Adrenal gland (tissue), 12 donors: ENCODE results near the gene SLC4A9. TPM values are rescaled to one million over a fixed set of nuclear protein-coding genes. Genes with fewer than 3 reads are reported as not detected.
A peak's percentile ranks its signal among the peaks of the same experiment; 100 is the strongest.

Experiments
- DNase-seq, 7 donors: peaks; one replicate each; pipeline ENCODE4 v3.0.0-alpha.2; 2019 to 2020
- H3K27ac ChIP-seq, 5 donors: fragments of 200-600 bp; sonication (generic) in 4 of 5; 1 replicate in 3 of 5; 2 replicates in 2 of 5; pipeline versions ENCODE4 v1.5.1 to v1.8.0; 2016 to 2020; ENCODE audit warnings: mild to moderate bottlenecking in 1 of 5
- H3K27me3 ChIP-seq: fragments of 200-600 bp; 2 replicates; pipeline ENCODE4 v1.8.0; 2021
- H3K36me3 ChIP-seq, 2 donors: fragments of 200-600 bp; replicated peaks in 1 of 2; 1 replicate in 1 of 2; 2 replicates in 1 of 2; pipeline versions ENCODE4 v1.5.1 to v1.8.0; 2018 to 2022
- H3K4me1 ChIP-seq, 2 donors: fragments of 200-600 bp; replicated peaks in 1 of 2; 1 replicate in 1 of 2; 2 replicates in 1 of 2; pipeline versions ENCODE4 v1.5.1 to v1.8.0; 2018 to 2021
- H3K4me3 ChIP-seq, 4 donors: fragments of 200-600 bp; sonication (generic) in 3 of 4; one replicate each; pipeline ENCODE4 v1.5.1; 2016 to 2018
- H3K9me3 ChIP-seq, 3 donors: fragments of 200-600 bp; sonication (generic) in 1 of 3; replicated peaks in 1 of 3; 1 replicate in 2 of 3; 2 replicates in 1 of 3; pipeline versions ENCODE4 v1.5.1 to v1.8.0; 2016 to 2021
- POLR2A ChIP-seq, 2 donors: fragments of 450-650 bp; IDR thresholded peaks; one replicate each; pipeline ENCODE4 v1.6.1; 2017; ENCODE audit warnings: antibody characterized with exemption in 2 of 2, mild to moderate bottlenecking in 2 of 2, moderate library complexity in 1 of 2
- WGBS, 4 donors: extraction: QIAGEN DNeasy Blood & Tissue Kit in 2 of 4; methylation state at CpG; one replicate each; pipeline versions ENCODE4 v1.1.5 to v1.1.7; 2013 to 2017; 5-methylcytosine and 5-hydroxymethylcytosine counted together
- intact Hi-C, 2 donors: fragments of 100-400 bp; cut with DNase I; formaldehyde crosslinking; loops; one replicate each; pipeline versions ENCODE4 v1.14.1 to v1.15.0; 2022 to 2023
- polyA plus RNA-seq, 3 donors: library from polyadenylated mRNA; stranded (reverse); fragments of 200-250 nt in 2 of 3; fragments of 350-450 nt in 1 of 3; fragmentation: Illumina TruSeq in 1 of 3; extraction: RNeasy Lipid Tissue Mini Kit (QIAGEN cat#74804) in 1 of 3; gene quantifications; one replicate each; pipeline ENCODE4 v1.2.3, GENCODE V29; 2013 to 2014
- total RNA-seq, 9 donors: library from RNA; depleted of rRNA in 4 of 9; stranded (reverse); fragments of >200 nt in 4 of 9; fragments of 120-200 nt in 1 of 9; fragmentation: NEBNext Ultra II Directional in 1 of 9; extraction: Animal tissue kit (Norgen Biotek cat#: 25700) in 1 of 9; gene quantifications; one replicate each; pipeline versions ENCODE4 v1.1.0 to v1.2.4, GENCODE V29; 2013 to 2023
- TF ChIP-seq, protein P1 (sequence below), 6 experiments: fragments of 450-650 bp in 4 of 6; fragments of 200-600 bp in 2 of 6; sonication (generic) in 1 of 6; IDR thresholded peaks; 1 replicate in 5 of 6; 2 replicates in 1 of 6; pipeline versions ENCODE4 v1.5.1 to v1.8.0; 2016 to 2021; ENCODE audit warnings: antibody characterized with exemption in 6 of 6, mild to moderate bottlenecking in 2 of 6, moderate library complexity in 1 of 6
- donor health status: healthy with polysubstance abuse.
- donor health status: Bipolar disorder and iron deficiency.
- donor health status: DM: yes; HTN: yes; CAD: no.
- donor health status: DM: no; HTN: no; CAD: no.
- donor health status: DM: no; HTN: no; CAD: no.
- donor health status: DM: yes; HTN: yes; CAD: no.

SLC4A9 gene
- total and polyA plus RNA-seq, 12 donors, result 0.13 to 0.32 TPM; not detected in 10

DNA sequence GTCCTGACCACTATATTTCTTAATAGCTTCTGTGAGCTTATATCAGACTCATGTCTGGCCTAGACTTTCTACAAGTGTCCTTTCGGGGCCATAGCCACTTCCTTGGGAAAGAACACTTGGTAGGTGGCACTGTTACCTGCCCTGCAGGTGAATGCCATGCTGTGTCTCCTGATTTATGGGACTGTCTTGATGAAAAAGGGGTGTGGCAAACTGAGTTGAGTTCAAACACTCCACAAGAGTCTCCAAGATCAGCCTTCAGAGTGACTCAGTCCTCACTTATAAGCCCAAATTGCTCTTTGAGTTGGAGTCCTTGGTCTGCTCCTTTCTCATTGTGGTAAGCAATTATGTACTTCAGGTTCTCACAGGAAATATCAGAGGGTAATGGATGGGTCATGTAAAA lies 31.7 kb downstream of the SLC4A9 start:
- no peak for DNase-seq
- Histone ChIP-seq H3K27me3 (no peaks in the 10 kb centered on the region), H3K4me3 (no peak overlapping the region), H3K36me3 (no peaks in the 10 kb centered on the region), H3K27ac (no peak overlapping the region), H3K9me3 (no peaks in the 10 kb centered on the region), H3K4me1 (no peaks in the 10 kb centered on the region)
- TF ChIP-seq POLR2A (IDR thresholded peaks at IDR 0.05), result no peak
- TF ChIP-seq, protein P1, sequence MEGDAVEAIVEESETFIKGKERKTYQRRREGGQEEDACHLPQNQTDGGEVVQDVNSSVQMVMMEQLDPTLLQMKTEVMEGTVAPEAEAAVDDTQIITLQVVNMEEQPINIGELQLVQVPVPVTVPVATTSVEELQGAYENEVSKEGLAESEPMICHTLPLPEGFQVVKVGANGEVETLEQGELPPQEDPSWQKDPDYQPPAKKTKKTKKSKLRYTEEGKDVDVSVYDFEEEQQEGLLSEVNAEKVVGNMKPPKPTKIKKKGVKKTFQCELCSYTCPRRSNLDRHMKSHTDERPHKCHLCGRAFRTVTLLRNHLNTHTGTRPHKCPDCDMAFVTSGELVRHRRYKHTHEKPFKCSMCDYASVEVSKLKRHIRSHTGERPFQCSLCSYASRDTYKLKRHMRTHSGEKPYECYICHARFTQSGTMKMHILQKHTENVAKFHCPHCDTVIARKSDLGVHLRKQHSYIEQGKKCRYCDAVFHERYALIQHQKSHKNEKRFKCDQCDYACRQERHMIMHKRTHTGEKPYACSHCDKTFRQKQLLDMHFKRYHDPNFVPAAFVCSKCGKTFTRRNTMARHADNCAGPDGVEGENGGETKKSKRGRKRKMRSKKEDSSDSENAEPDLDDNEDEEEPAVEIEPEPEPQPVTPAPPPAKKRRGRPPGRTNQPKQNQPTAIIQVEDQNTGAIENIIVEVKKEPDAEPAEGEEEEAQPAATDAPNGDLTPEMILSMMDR (IDR thresholded peaks at IDR 0.05), result no peak
- intact Hi-C loops, result loop anchor here in 1 of 2 donors (10.0 kb wide), 1 partner anchor 143 kb away; no protein-coding TSS in a partner anchor
- 92 to 100% (median 94%) methylated on average over 1 of the region's 1 CpG for WGBS, 4 donors

DNA sequence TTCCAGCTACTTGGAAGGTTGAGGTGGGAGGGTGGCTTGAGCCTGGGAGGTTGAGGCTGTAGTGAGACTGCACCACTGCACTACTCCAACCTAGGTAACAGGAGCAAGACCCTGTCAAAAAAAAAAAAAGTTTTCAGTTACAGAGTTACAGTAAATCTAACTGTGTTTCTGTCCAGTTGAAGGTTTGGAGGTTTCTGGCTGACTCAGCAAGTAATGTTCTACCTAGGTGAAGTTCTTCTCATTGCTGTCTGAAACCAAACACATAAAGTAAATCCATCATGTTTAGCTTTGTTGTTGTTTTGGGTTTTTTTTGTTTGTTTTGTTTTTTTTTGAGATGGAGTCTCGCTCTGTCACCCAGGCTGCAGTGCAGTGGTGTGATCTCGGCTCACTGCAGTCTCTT lies 33.7 kb downstream of the SLC4A9 start:
- no peak overlapping the region for H3K27ac ChIP-seq

DNA sequence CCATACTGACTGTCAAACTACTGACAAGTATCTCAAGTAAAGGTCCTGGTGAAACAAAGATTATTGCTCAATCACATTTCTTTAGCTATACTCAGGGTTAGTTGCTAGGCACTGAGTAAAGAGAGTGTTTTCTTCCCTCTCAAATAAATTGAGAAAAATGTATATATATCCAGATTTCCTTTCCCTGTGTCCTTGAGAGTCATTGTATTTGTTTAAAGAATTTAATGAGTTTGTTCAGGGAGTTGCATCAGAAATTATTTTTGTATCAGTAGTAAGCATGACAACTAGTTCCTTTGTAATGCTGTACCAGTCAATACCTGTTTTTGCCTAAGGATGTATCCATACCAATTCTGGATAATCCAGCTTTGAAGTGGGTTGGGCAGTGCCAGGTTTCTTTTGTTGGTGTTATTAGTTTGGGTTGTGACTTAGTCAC lies 38.4 kb downstream of the SLC4A9 start:
- Histone ChIP-seq H3K36me3 (no peaks in the 10 kb centered on the region), H3K27me3 (no peaks in the 10 kb centered on the region), H3K9me3 (no peaks in the 10 kb centered on the region), H3K4me1 (peaks cover 6 to 15% of the 10 kb centered on the region in 2 donors), H3K27ac (no peak overlapping the region), H3K4me3 (no peak overlapping the region)
- no peak for DNase-seq
- TF ChIP-seq, protein P1 (IDR thresholded peaks at IDR 0.05), result no peak
- TF ChIP-seq POLR2A (IDR thresholded peaks at IDR 0.05), result no peak
- intact Hi-C loops, result loop anchor here in 1 of 2 donors (10.0 kb wide), 1 partner anchor 136 kb away; no protein-coding TSS in a partner anchor

More for the DNA sequence above, 33.7 kb downstream of the SLC4A9 start:
- no peaks in the 10 kb centered on the region for H3K9me3 ChIP-seq
- intact Hi-C loops, result loop anchor here in 1 of 2 donors (10.0 kb wide), 1 partner anchor 141 kb away; no protein-coding TSS in a partner anchor
- TF ChIP-seq, protein P1 (IDR thresholded peaks at IDR 0.05), result no peak
- no peak for TF ChIP-seq POLR2A (IDR thresholded peaks at IDR 0.05)
- no peaks in the 10 kb centered on the region for H3K36me3 ChIP-seq
- H3K27me3 ChIP-seq, result no peaks in the 10 kb centered on the region
- H3K4me3 ChIP-seq, result no peak overlapping the region
- DNase-seq, result no peak
- WGBS, 4 donors, result 92 to 98% (median 96%) methylated on average over 2 of the region's 2 CpGs
- H3K4me1 ChIP-seq, result no peaks in the 10 kb centered on the region

DNA sequence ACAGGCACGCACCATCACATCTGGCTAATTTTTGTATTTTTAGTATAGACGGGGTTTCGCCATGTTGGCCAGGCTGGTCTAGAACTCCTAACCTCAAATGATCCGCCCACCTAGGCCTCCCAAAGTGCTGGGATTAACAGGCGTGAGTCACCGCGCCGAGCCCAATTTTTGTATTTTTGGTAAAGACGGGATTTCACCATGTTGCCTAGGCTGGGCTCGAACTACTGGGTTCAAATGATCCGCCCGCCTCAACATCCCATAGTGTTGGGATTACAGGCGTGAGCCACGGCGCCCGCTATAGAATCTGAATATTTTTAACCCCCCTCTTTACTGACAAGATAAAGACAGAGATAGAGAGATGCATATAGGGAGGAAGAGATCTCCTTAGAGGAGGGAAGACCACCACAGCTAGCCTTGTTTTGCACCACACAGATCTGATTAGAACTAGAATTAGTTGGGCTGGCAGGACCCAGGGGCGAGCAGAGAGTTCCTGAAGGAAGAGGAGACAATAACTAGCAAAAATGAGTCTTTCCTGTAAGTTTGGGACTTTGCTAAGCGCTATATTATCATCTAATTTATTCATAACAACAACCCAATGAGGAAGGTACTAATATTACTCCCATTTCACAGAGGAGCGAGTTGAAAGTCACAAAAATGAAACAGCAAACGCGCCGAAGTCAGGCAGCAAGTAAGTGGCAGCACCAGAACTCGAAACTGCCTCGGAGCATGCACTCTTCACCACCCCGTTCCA lies 40.2 kb downstream of the SLC4A9 start:
- H3K4me3 ChIP-seq, result peak overlapping the region; percentile 58 to 75 (median 61)
- no peaks in the 10 kb centered on the region for H3K9me3 ChIP-seq
- peak in 2 of 7 donors; percentile 29 to 31 for DNase-seq
- no peaks in the 10 kb centered on the region for H3K27me3 ChIP-seq
- H3K4me1 ChIP-seq, result peaks cover 14 to 31% of the 10 kb centered on the region in 2 donors
- WGBS, 4 donors, result 38 to 43% (median 41%) methylated on average over 25 of the region's 25 CpGs
- TF ChIP-seq, protein P1 (IDR thresholded peaks at IDR 0.05), result no peak
- TF ChIP-seq POLR2A (IDR thresholded peaks at IDR 0.05), result no peak
- H3K27ac ChIP-seq, result peak overlapping the region; percentile 84 to 99 (median 86)
- intact Hi-C loops, result loop anchor here in 1 of 2 donors (10.0 kb wide), 1 partner anchor 135 kb away; no protein-coding TSS in a partner anchor
- H3K36me3 ChIP-seq, result no peaks in the 10 kb centered on the region
